Uterus (tissue), 4 donors: ENCODE data around the gene CENATAC. TPM values are rescaled to one million over a fixed set of nuclear protein-coding genes. Genes with fewer than 3 reads are reported as not detected.
"Not testable (repeated sequence)": the region's sequence is repeated elsewhere in the genome, so short reads cannot be mapped to it uniquely, and the experiment has no call there.

Source experiments
- DNase-seq, 2 donors: peaks; one replicate each; pipeline ENCODE4 v3.0.0-alpha.2; 2019 to 2020
- H3K27ac ChIP-seq, 2 donors: fragments of 200-600 bp; sonication (generic); 1 replicate in 1 of 2; 2 replicates in 1 of 2; pipeline ENCODE4 v1.5.1; 2016 to 2018
- H3K27me3 ChIP-seq, 2 donors: fragments of 200-600 bp; sonication (generic); one replicate each; pipeline ENCODE4 v1.5.1; 2018 to 2019; ENCODE audit warnings: control low read depth in 1 of 2
- H3K36me3 ChIP-seq, 2 donors: fragments of 200-600 bp; sonication (generic); one replicate each; pipeline ENCODE4 v1.5.1; 2019; ENCODE audit warnings: control low read depth in 1 of 2
- H3K4me1 ChIP-seq, 2 donors: fragments of 200-600 bp; sonication (generic); one replicate each; pipeline ENCODE4 v1.5.1; 2018 to 2019; ENCODE audit warnings: control low read depth in 1 of 2
- H3K4me3 ChIP-seq, 2 donors: fragments of 200-600 bp; sonication (generic); 1 replicate in 1 of 2; 2 replicates in 1 of 2; pipeline ENCODE4 v1.5.1; 2018 to 2019; ENCODE audit warnings: mild to moderate bottlenecking in 1 of 2
- H3K9me3 ChIP-seq, 2 donors: fragments of 200-600 bp; sonication (generic); one replicate each; pipeline ENCODE4 v1.5.1; 2019; ENCODE audit warnings: control low read depth in 1 of 2
- POLR2A ChIP-seq, 2 donors: fragments of 450-650 bp; IDR thresholded peaks; one replicate each; pipeline ENCODE4 v1.6.1; 2016; ENCODE audit warnings: antibody characterized with exemption in 2 of 2, mild to moderate bottlenecking in 1 of 2, moderate library complexity in 1 of 2
- intact Hi-C: fragments of 100-400 bp; cut with DNase I; formaldehyde crosslinking; loops from one replicate; pipeline ENCODE4 v1.15.1; 2023; ENCODE audit warnings: low total_unique reads
- total RNA-seq, 4 donors: library from RNA; depleted of rRNA in 3 of 4; stranded (reverse); fragments of >200 nt in 3 of 4; gene quantifications; one replicate each; pipeline versions ENCODE4 v1.1.0 to v1.2.4, GENCODE V29; 2014 to 2023
- TF ChIP-seq, protein P1 (sequence below), 4 experiments: fragments of 200-600 bp in 2 of 4; fragments of 450-650 bp in 2 of 4; sonication (generic) in 2 of 4; IDR thresholded peaks; one replicate each; pipeline ENCODE4 v1.5.1; 2016 to 2019; ENCODE audit warnings: antibody characterized with exemption in 4 of 4, mild to moderate bottlenecking in 2 of 4, moderate library complexity in 1 of 4
- donor health status: DM: yes; HTN: yes; CAD: no.

The CENATAC gene
- total RNA-seq, 4 donors from 2014 or later = 19.5 to 88.2 (median 49.7) TPM

DNA sequence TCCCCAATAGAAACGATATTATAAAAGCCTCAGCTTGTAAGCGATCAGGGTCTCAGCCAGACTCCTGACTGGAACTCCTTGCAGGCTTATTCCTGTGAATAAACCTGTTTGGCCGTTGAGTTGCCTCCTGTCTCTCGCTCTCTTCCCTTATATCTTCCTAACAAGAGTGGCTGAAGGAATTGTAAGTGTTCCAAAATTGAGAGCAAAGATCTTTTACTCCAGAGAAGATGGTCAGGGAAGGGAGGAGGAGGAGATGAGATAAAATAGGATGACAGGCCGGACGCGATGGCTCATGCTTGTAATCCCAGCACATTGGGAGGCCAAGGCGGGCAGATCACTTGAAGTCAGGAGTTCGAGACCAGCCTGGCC lies 34.0 kb downstream of the CENATAC start:
- Histone ChIP-seq H3K4me1 (no peaks in the 10 kb centered on the region), H3K9me3 (no peaks in the 10 kb centered on the region), H3K27me3 (no peaks in the 10 kb centered on the region), H3K36me3 (no peaks in the 10 kb centered on the region), H3K4me3 (no peak overlapping the region), H3K27ac (no peak overlapping the region)
- no peak for DNase-seq
- TF ChIP-seq, protein P1, sequence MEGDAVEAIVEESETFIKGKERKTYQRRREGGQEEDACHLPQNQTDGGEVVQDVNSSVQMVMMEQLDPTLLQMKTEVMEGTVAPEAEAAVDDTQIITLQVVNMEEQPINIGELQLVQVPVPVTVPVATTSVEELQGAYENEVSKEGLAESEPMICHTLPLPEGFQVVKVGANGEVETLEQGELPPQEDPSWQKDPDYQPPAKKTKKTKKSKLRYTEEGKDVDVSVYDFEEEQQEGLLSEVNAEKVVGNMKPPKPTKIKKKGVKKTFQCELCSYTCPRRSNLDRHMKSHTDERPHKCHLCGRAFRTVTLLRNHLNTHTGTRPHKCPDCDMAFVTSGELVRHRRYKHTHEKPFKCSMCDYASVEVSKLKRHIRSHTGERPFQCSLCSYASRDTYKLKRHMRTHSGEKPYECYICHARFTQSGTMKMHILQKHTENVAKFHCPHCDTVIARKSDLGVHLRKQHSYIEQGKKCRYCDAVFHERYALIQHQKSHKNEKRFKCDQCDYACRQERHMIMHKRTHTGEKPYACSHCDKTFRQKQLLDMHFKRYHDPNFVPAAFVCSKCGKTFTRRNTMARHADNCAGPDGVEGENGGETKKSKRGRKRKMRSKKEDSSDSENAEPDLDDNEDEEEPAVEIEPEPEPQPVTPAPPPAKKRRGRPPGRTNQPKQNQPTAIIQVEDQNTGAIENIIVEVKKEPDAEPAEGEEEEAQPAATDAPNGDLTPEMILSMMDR (IDR thresholded peaks at IDR 0.05) = no peak
- no peak for TF ChIP-seq POLR2A (IDR thresholded peaks at IDR 0.05)
- intact Hi-C loops = no loop called here

DNA sequence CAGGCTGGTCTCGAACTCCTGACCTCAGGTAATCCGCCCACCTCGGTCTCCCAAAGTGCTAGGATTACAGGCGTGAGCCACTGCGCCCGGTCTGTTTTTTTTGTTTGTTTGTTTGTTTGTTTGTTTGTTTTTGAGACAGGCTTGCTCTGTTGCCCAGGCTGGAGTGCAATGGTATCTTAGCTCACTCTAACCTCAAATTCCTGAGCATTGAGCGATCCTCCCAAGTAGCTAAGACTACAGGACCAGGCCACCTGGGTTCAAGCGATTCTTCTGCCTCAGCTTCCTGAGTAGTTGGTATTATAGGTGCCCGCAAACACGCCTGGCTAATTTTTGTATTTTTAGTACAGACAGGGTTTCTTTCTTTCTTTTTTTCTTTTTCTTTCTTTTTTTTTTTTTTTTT lies 35.5 kb downstream of the CENATAC start:
- intact Hi-C loops, H3K9me3 ChIP-seq, H3K36me3 ChIP-seq, H3K4me1 ChIP-seq, H3K27ac ChIP-seq, H3K27me3 ChIP-seq, H3K4me3 ChIP-seq, DNase-seq: not testable (repeated sequence)

DNA sequence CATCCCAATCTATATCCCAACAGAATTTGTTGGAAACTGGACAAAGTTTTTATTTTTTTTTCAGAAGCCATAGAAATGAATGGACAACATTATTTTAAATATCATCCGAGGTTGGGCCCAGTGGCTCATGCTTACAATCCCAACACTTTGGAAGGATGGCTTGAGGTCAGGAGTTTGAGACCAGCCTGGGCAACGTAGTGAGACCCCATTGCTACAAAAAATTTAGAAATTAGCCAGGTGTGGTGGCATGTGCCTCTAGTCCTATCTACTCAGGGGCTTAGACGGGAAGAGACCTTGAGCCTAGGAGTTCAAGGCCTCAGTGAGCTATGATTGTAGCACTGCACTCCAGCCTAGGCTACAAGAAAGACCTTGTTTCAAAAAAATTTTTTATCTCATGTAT lies 36.9 kb downstream of the CENATAC start:
- no peaks in the 10 kb centered on the region for H3K9me3 ChIP-seq
- H3K27me3 ChIP-seq = no peaks in the 10 kb centered on the region
- no peak for DNase-seq
- no peak overlapping the region for H3K4me3 ChIP-seq
- TF ChIP-seq, protein P1 (IDR thresholded peaks at IDR 0.05) = no peak
- no peak for TF ChIP-seq POLR2A (IDR thresholded peaks at IDR 0.05)
- no peak overlapping the region for H3K27ac ChIP-seq
- H3K36me3 ChIP-seq = no peaks in the 10 kb centered on the region
- intact Hi-C loops = no loop called here
- no peaks in the 10 kb centered on the region for H3K4me1 ChIP-seq

DNA sequence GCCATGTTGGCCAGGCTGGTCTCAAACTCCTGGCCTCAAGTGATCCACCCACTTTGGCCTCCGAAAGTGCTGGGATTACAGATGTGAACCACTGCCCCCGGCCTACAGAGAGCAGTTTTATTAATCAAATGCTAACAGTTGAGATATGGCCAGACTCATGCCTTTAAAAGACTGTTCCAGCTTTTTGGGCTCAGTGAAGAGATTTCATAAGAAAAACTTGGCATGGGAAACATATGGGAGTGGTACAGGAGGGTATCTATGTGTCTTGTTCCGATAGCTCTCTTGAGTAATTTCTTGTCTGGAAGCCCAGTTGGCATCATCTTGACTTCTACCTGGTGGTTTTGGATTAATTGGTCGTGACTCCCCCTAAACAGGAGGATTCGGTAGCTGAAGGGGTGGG lies 40.9 kb downstream of the CENATAC start:
- no peak for DNase-seq

DNA sequence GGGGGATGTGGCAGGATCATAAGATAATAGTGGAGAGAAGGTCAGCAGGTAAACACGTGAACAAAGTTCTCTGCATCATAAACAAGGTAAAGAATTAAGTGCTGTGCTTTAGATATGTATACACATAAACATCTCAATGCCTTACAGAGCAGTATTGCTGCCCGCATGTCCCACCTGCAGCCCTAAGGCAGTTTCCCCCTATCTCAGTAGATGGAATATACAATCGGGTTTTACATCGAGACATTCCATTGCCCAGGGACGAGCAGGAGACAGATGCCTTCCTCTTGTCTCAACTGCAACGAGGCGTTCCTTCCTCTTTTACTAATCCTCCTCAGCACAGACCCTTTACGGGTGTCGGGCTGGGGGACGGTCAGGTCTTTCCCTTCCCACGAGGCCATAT lies 41.5 kb downstream of the CENATAC start:
- H3K27me3 ChIP-seq, H3K36me3 ChIP-seq, H3K4me1 ChIP-seq, H3K4me3 ChIP-seq, DNase-seq, intact Hi-C loops, H3K9me3 ChIP-seq, H3K27ac ChIP-seq: not testable (repeated sequence)

More for the DNA sequence above, 40.9 kb downstream of the CENATAC start:
- Histone ChIP-seq H3K9me3 (no peaks in the 10 kb centered on the region), H3K4me3 (no peak overlapping the region), H3K4me1 (no peaks in the 10 kb centered on the region), H3K27ac (no peak overlapping the region), H3K36me3 (no peaks in the 10 kb centered on the region), H3K27me3 (no peaks in the 10 kb centered on the region)
- intact Hi-C loops = no loop called here
- TF ChIP-seq, protein P1 (IDR thresholded peaks at IDR 0.05) = no peak
- TF ChIP-seq POLR2A (IDR thresholded peaks at IDR 0.05) = no peak

DNA sequence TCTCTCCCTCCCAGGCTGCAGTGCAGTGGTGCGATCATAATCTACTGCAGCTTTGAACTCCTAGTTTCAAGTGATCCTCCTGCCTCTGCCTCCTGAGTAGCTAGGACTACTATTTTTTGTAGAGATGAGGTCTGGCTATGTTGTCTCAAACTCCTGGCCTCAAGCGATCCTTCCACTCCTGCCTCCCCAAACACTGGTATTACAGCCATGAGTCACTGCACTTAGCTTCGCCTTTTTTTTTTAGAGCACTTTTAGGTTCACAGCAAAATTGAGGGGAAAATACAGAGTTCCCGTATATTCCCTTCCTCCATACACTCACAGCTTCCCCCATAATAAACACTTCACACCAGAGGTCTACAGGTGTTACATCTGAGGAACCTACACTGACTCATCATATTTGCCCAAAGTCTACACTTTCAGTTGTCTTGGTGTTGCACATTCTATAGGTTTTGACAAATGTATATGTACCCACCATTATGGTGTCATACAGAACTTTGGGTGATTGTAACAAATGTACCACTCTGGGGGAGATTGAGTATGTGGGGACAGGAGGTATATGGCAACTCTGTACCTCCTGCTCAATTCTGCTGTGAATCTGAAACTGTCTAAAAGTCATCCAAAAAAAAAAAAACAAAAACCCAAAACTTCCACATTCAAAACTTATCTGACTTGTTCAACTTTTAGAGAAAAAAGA lies 44.0 kb downstream of the CENATAC start:
- Histone ChIP-seq H3K27me3 (no peaks in the 10 kb centered on the region), H3K4me3 (no peak overlapping the region), H3K36me3 (no peaks in the 10 kb centered on the region), H3K4me1 (no peaks in the 10 kb centered on the region), H3K27ac (no peak overlapping the region), H3K9me3 (no peaks in the 10 kb centered on the region)
- DNase-seq = no peak
- intact Hi-C loops = no loop called here
- TF ChIP-seq, protein P1 (IDR thresholded peaks at IDR 0.05) = no peak
- TF ChIP-seq POLR2A (IDR thresholded peaks at IDR 0.05) = no peak
